GM21786 (cell line): Measurements from ENCODE around the gene APLP2.
A peak's percentile ranks its signal among the peaks of the same experiment; 100 is the strongest.

Experiments
- ATAC-seq: cut with Tn5 transposase; IDR thresholded peaks from one replicate; pipeline ENCODE4 v1.9.1; 2021; ENCODE audit not compliant: unreplicated experiment

APLP2 gene

DNA sequence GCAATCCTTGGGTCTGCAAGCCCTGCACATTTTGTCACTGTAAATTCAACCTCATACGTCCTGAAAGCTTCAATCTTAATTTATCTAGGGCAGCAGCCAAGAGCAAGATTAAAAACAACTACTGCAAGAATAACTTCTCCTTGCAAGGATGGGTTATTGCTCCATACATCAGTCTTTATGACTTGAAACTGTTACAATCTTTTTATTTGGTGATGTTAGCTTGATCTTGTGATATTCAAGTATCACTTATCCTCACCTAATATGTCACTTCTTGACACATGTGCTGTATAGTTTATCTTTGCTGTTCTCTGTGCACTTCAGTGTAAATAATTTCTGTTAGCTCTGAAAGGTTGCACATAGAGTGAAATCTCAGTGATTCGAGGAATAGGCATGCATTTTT is 14.7 kb upstream of the APLP2 start:
- ATAC-seq: no peak

DNA sequence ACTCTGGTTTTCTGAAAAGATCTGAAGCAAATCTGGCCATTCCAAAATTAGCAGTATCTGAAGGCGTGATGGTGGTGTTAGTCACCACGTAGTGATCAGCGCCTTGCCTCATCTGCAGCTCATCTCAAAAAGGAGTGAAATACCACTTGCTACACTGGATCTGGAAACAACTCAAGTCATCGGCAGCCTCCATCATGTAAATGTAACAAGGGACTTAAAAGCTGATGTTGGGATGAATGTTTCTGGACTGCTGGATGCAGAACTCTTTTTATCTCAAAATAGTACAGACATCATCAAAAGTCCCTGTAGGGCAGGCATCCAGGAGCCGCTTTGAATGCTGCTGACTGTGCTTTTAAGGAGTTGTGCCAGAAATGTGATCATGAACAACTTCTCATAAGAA is 14.1 kb upstream of the APLP2 start:
- no peak for ATAC-seq

DNA sequence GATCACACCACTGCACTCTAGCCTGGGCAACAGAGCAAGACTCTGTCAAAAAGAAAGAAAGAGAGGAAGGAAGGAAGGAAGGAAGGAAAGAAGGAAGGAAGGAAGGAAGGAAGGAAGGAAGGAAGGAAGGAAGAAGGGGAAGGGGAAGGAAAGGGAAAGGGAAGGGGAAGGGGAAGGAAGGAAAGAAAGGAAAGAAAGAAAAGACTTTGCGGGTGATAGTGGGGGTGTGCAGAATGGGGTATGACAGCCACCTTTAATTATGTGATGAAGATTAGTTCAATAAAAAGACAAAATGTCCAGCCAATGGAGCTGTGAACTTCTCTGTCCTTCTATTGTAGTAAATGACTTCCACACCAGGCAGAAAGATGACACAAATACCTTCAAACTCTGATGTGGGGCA is 8.7 kb upstream of the APLP2 start:
- no peak for ATAC-seq

DNA sequence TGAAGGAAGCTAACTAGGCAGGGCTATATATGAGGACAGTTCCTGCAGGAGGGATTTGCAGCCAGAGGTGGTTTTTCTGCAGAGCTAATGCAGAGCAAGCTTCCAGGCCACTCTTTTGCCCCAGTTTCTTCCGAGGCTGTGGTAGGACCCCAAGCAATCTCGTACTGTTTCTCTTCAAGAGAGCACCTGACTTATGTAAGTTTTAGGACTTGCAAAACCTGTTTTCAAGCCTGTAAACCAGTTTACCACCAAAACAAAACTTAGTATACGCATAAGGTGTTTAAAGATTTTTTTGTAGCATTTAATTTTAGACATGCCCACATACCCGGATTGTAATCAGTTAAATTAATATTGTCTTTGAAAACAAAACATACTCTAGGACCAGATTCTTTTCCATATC is 7.7 kb upstream of the APLP2 start:
- no peak for ATAC-seq

DNA sequence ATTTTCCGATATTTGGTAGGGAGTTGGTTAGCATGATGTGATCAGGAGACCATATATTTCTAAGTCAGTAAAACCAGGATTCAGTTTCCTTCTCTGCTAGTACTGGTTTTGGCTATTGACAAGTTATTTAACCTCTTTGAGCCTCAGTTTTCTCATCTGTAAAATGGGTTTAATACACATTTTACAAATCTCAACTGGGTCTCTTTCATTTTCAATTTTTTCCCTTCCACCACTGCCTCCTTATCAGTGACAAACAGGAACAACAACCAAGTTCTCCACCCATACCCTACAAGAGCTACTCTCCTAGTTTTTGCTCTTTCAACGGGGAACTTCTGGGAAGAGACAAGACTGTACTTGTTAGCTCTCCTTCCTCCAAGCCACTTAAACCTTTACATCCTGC is 6.2 kb upstream of the APLP2 start:
- no peak for ATAC-seq

DNA sequence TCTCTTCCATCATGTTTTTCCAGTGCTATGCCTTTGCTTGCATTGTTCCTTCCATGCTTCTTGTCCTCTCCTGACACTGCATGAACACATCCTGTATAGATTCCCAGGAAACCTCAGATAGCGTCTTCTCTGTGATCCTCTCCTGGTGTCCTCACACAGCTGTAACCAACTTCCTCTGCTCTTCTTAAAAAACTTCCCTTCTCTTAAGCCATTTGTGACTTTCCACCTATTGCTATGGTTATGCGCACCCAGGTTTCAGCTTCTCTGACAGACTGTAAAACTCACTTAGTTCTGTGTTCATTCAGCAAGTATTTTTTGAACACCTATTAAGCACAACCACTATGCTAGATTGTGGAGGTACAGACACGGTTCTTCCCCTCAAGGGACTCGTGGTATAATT is 5.1 kb upstream of the APLP2 start:
- no peak for ATAC-seq

DNA sequence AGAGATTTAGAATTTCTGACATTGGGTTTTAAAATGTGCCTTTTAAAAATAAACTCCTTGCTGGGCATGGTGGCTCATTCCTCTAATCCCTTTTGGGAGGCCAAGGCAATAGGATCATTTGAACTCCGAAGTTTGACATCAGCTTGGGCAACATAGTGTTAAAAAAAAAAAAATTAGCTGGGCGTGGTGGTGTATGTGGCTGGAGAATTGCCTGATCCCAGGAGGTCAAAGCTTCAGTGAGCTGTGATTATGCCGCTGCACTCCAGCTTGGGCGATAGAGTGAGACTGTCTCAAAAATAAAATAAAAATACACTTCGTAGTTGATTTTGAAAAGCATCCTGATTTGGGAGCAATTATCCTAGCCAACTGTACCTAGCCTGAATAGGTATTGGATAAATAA is 3.4 kb upstream of the APLP2 start:
- ATAC-seq: no peak

DNA sequence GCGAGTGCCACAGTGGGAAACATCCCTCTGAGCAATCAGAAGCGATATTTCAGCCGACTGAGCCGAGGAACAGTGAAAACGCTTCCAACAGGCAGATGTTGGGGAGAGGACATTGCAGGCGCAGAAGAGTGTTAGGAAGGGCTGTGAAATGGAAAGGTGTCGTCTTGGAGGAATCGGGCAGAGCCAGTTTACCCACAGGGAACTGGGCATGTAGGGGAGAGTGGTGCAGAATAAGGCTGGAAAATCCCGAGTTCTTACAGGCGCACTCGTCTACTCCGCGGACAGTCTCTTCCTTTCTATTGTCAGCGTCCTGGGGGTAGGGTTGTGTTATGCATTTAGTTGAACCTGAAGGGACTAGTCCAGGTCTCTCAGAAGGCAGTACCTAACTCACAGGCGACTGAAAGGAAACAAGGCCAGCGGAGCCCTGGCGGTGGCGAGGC is 1.1 kb upstream of the APLP2 start:
- ATAC-seq: no peak

DNA sequence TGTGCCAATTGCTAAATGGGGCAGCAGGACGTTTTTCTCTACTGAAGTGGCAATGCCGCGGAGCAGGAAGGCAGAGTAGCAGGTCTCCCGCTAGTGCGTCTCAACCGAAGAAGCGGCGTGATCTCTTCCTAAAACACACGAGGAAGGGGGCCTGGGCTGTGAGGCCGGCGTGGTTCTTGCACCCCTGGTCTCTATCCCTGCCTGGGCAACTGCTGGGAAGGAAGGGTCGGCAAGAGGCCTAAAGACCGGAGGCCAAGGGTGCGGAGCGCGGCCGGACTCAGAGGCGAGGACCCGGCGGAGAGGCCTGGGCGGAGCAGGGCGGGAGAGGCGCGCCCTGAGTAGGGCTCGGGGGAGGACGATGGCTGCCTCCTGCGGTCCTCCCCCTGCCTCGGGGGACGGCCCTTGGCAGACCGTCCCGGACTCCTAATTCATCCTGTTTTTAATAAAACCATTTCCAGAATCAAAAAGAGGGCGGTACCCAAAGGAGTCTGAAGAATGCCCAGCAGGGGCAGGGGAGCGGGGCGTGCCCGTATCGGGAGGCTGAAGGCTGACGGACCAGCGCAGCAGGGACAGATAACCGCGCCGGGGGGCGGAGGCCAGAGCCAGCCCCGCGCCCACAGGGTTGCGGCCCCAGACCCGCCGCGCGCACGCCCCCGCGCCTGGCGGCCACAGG is 572 bp upstream of the APLP2 start:
- ATAC-seq: peak; percentile 36

DNA sequence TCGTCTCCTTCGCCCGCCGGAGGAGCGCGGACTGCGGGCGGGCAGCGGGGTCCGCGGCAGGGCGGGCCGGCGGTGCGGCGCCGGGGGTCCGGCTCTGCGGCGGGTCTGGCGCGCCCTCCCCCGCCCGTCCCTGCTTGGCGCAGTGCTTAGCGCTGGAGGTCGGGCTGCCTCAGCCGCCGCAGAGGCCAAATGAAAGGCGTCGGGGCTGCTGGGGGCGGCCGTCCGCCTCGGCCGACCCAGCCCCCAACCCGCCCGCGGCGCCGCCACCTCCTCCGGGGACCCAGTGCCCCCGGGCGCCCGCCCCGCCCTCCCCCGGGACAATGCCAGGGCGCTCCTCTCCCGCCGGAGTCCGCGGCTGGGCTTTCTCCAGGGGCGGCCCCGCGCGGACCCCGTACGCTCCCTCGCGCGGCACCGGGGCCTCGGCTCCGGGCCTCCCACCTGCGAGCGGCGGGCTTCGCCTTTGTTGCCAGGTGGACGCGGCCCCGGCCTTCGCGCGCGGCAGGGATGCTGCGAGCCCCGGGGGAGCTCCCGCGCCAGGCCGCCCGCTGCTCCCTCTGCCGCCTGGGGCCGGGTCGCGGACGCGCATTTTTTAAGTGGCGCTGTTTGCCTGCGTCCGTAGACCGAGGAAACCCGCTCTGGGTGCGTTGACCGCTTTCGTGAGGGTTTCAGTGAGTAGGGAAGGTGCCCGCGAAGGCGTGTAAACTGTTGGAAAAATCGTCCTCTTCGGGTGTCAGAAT is 583 bp downstream of the APLP2 start:
- peak; percentile 19 for ATAC-seq

DNA sequence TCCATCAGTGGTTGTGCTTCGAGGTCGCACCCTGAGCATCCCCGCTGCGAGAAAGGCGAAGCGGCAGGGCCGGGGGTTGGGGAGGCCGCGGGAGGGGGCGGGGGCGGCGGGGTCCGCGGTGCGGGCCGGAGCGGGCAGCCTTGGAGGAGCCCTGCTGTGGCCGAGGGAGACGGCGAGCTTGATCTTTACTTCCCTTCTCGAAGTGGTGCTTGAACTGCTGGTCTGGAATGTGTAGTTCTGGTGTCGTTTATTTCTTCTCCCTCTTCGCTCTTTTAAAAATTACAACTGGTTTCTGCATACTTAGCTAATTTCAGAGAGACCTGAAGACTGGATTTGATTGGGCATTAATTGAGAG is 1.1 kb downstream of the APLP2 start:
- no peak for ATAC-seq

DNA sequence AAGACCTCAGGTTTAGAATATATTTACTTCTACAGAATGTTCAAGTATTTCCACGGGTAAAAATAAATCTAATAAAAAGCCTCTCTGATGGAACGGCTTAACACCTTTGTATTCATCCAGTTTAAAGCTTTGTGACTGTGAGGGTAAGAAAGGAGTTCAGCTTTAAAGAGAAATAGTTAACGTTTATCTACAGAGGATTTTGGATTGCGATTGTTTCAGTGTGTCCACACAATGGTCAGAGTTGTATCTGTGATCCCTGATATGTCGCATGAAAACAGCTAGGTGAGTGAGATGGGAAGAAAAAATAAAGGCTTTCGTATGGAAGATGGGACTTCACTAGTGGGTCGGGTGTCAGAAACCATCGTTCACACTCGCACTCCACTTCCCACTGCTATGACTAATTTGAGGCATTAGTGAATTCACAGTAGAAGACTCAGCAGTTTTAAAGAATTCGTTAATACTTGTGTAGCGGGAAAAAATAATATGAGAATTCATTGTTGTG is 1.6 kb downstream of the APLP2 start:
- no peak for ATAC-seq

DNA sequence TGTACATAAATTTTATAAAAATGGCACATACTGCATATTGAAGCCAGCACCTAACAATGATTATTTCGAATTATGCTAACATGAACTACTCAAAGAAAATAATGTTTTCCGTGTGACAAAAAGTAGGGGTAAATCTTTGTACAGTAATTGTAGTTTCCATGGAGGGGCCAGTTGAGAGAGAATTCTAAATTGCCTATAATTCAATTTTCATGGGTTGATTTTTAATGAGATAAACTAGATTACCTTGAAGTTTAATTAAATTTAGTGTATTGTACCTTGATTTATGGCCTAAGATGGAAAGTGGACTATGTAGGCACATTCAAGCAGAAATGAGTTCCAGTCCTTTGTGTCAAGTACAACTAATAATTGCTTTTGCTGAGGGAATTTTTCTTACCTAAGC is 5.0 kb downstream of the APLP2 start:
- ATAC-seq: no peak

DNA sequence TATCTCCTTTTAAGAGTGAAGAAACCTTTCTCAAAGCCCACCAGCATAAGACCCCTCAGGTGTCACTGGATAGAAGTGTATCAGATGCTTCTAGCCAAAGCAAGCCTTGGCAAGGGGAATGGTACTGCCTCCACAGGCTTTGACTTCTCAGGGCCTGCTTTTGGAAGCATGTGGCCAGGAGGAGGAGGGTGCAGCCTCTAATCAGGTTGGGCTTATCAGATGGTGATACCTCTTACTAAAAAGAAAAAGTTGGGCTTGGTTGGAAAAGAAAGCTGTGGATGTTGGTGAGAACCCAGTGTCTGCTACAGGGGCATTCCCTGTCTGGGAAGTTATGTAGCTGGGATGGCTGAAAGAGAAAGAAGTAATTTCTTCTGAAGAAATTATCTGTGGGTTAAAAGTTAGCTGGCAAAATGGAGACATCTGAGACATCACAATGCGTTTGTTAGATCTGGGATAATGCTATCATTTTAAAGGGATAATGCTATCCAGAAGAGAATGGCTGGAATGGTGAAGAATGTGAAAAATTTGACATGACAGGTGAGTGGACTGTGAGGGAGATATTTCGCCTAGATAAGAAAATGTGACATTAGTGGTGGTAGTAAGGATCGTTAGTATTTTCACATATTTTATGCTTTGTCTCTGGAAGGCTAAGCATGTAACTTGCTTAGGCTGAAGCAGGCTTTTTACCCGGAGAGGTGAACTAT is 7.2 kb downstream of the APLP2 start:
- ATAC-seq: no peak

DNA sequence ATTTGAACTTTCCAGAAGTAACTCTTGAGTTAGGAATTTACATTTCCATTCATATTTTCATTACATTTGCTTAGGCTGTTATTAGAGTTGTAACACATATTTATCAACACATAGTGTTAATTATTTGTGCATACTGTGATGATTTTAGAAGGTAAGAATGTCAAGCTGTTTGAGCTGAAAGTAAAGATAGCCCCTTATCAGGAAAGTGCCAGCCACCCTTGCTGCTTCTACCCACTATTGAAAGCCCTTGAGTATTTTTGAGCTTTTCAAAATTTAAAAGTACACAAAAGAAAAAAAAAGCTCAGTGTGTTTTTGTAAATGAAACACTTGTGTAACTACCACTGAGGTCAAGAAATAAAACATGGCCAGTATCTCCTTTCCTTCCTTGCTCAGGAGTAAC is 8.0 kb downstream of the APLP2 start:
- ATAC-seq: no peak

DNA sequence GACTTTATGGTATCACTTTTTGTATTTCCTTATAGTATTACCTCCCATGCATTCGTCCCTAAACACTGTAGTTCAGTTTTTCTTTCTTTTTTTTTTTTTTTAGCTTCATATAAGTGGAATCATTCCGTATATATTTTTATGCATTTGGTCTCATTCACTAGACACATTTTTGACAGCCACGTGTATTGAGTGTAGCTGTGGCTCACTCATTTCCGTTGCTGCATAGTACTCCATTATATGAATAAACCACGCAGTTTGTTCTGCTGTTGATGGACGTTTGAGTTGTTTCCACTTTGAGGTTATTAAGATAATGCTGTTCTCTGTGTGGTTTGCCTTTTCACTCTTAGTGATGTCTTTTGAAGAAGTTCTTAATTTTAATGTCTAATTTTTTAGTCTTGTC is 8.4 kb downstream of the APLP2 start:
- ATAC-seq: no peak

DNA sequence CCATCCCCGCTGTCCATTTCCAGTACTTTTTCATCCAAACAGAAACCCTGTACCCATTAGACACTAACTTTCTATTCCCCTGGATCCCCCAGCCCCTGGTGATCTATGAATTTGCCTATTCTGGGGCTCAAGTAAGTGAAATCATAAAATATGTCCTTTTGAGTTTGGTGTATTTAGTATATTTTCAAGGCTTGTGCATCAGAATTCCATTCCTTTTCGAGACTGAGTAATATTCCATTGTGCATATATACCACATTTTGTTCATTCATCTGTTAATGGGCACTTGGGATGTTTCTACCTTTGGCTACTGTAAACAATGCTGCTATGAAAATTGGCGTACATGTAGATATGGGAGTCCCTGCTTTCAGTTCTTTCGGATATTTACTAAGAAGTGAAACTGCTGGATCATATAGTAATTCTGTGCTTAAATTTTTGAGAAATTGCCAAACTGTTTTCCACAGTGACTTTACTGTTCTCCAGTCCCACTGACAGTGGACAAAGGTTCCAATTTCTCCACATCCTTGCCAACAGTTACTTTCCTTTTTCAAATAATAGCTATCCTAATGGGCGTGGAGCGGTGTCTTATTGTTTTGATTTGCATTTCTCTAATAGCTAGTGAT is 16.1 kb downstream of the APLP2 start:
- ATAC-seq: no peak

DNA sequence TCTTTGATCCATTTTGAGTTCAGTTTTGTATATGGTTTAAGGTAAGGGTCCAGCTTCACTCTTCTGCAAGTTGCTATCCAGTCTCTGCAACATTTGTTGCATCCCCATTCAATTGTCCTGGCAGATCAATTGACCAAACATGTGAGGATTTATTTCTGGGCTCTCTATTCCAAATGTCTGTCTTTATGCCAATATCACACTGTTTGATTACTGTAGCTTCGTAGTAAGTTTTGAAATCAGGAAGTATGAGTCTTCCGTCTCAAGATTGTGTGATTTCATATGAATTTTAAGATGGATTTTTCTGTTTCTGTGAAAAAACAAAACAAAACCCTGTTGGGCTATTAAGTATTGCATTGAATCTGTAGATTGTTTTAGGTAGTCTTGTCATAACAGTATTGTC is 17.0 kb downstream of the APLP2 start:
- ATAC-seq: no peak

DNA sequence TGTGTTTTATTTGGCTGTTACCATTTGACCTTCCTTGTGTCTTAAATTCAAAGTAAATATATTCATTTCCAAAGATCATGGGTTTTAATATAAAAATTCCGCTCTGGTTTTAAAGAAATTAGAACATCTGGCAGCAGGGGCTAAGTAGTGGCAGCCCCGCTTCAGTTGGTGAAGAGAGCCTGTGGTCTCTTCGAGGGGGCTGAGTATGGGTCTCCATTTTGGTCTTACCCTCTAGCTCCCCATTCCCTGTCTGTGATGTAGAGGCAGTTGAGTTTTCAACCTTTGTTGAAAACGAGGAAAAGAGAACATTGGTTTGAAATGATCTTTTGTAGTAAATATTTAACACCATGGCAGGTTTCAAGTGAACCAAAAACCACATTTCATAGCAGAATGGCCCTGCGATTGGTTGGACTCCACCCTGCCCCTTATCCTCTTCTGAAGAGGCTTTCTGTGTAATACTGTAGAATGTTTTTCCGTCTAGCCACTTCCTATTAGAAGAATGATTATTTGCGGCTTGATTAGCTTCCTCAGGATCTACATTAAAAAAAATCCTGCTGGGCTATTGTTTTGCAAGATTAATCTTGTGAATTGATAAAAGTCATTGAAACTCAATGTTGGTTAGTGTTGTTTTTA is 17.7 kb downstream of the APLP2 start:
- peak; percentile 81 for ATAC-seq

DNA sequence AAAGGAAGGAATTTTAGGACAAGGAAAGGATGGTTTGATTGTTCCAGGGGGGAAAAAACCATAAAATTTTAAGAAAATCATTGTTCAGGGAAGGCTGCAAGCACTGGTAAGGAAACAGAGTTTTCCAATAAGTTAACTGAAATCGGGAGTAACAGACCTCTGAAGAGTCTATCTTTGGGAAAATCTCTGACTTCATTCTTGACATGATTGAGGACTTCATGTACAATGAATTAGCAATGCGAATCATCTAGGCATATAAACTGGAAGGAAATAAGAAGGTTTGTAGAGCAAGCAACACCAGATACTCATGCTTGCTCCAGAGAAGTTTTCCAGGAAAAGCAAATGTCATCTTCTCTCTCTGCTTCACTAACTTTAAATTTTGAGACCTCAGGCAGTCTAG is 18.5 kb downstream of the APLP2 start:
- ATAC-seq: no peak
